Measurements from ENCODE around the gene ABCB11. TPM values are rescaled to one million over a fixed set of nuclear protein-coding genes. Genes with fewer than 3 reads are reported as not detected.
"Not testable (repeated sequence)": the region's sequence is repeated elsewhere in the genome, so short reads cannot be mapped to it uniquely, and the experiment has no call there.

ABCB11 gene
- total RNA-seq, 1 donor from 2014 or later: not detected

GRCh38 chr2:169034984-169035544 lies 3.9 kb upstream of the ABCB11 start:
- Mint-ChIP-seq H3K27me3 (no peaks in the 10 kb centered on the region), H3K27ac (no peak overlapping the region), H3K36me3 (ENCODE audit: low read depth) (no peaks in the 10 kb centered on the region), H3K9me3 (peaks cover 17% of the 10 kb centered on the region), H3K4me3 (no peak overlapping the region), H3K4me1 (peaks cover 5% of the 10 kb centered on the region)
- DNase-seq: no peak
- intact Hi-C loops (cut with micrococcal nuclease): loop anchor here (5.0 kb wide), 1 partner anchor 72 kb away; no protein-coding TSS in a partner anchor

- Mint-ChIP-seq H3K4me3 (no peak overlapping the region), H3K27ac (no peak overlapping the region), H3K36me3 (ENCODE audit: low read depth) (no peaks in the 10 kb centered on the region), H3K27me3 (no peaks in the 10 kb centered on the region), H3K4me1 (peaks cover 5% of the 10 kb centered on the region), H3K9me3 (peaks cover 17% of the 10 kb centered on the region)
- intact Hi-C loops (cut with micrococcal nuclease): no loop called here
- DNase-seq: no peak
Observed at GRCh38 chr2:169034256-169034655, 3.1 kb upstream of the ABCB11 start.

- DNase-seq: no peak
- no peak overlapping the region for H3K27ac Mint-ChIP-seq
Observed at GRCh38 chr2:169029341-169029740, 1.8 kb downstream of the ABCB11 start.

GRCh38 chr2:169027234-169027633 lies 3.9 kb downstream of the ABCB11 start:
- intact Hi-C loops (cut with micrococcal nuclease): no loop called here
- Mint-ChIP-seq H3K4me3 (no peak overlapping the region), H3K4me1 (peaks cover 7% of the 10 kb centered on the region), H3K9me3 (no peaks in the 10 kb centered on the region), H3K36me3 (ENCODE audit: low read depth) (no peaks in the 10 kb centered on the region), H3K27me3 (peaks cover 2% of the 10 kb centered on the region), H3K27ac (no peak overlapping the region)
- DNase-seq: no peak

More at GRCh38 chr2:169029341-169029740, 1.8 kb downstream of the ABCB11 start:
- H3K4me3 Mint-ChIP-seq: no peak overlapping the region
- peaks cover 7% of the 10 kb centered on the region for H3K4me1 Mint-ChIP-seq
- H3K27me3 Mint-ChIP-seq: no peaks in the 10 kb centered on the region
- intact Hi-C loops (cut with micrococcal nuclease): no loop called here
- peaks cover 8% of the 10 kb centered on the region for H3K9me3 Mint-ChIP-seq
- H3K36me3 Mint-ChIP-seq (ENCODE audit: low read depth): no peaks in the 10 kb centered on the region

- Mint-ChIP-seq H3K4me1 (peaks cover 7% of the 10 kb centered on the region), H3K27ac (no peak overlapping the region), H3K36me3 (ENCODE audit: low read depth) (no peaks in the 10 kb centered on the region), H3K9me3 (no peaks in the 10 kb centered on the region), H3K4me3 (no peak overlapping the region), H3K27me3 (peaks cover 2% of the 10 kb centered on the region)
- intact Hi-C loops (cut with micrococcal nuclease): no loop called here
- no peak for DNase-seq
Observed at GRCh38 chr2:169026056-169026455, 5.1 kb downstream of the ABCB11 start.

- DNase-seq: no peak
- Mint-ChIP-seq H3K27ac (no peak overlapping the region), H3K9me3 (no peaks in the 10 kb centered on the region), H3K4me3 (no peak overlapping the region), H3K27me3 (peaks cover 4% of the 10 kb centered on the region), H3K36me3 (ENCODE audit: low read depth) (no peaks in the 10 kb centered on the region), H3K4me1 (peaks cover 7% of the 10 kb centered on the region)
- intact Hi-C loops (cut with micrococcal nuclease): no loop called here
Observed at GRCh38 chr2:169023161-169023560, 8.0 kb downstream of the ABCB11 start.

GRCh38 chr2:169018390-169018789 lies 12.7 kb downstream of the ABCB11 start:
- intact Hi-C loops (cut with micrococcal nuclease): no loop called here

GRCh38 chr2:169015943-169016342 lies 15.2 kb downstream of the ABCB11 start:
- H3K4me1 Mint-ChIP-seq: peaks cover 2% of the 10 kb centered on the region
- peaks cover 5% of the 10 kb centered on the region for H3K9me3 Mint-ChIP-seq
- intact Hi-C loops (cut with micrococcal nuclease): no loop called here
- H3K27ac Mint-ChIP-seq: no peak overlapping the region
- no peaks in the 10 kb centered on the region for H3K36me3 Mint-ChIP-seq (ENCODE audit: low read depth)
- H3K4me3 Mint-ChIP-seq: no peak overlapping the region
- no peak for DNase-seq
- H3K27me3 Mint-ChIP-seq: peaks cover 2% of the 10 kb centered on the region

More at GRCh38 chr2:169018390-169018789, 12.7 kb downstream of the ABCB11 start:
- DNase-seq: no peak
- H3K27ac Mint-ChIP-seq: no peak overlapping the region
- H3K9me3 Mint-ChIP-seq: peaks cover 5% of the 10 kb centered on the region
- H3K4me1 Mint-ChIP-seq: no peaks in the 10 kb centered on the region
- H3K36me3 Mint-ChIP-seq (ENCODE audit: low read depth): no peaks in the 10 kb centered on the region
- H3K4me3 Mint-ChIP-seq: no peak overlapping the region
- peaks cover 4% of the 10 kb centered on the region for H3K27me3 Mint-ChIP-seq

GRCh38 chr2:169014780-169015179 lies 16.3 kb downstream of the ABCB11 start:
- intact Hi-C loops (cut with micrococcal nuclease): no loop called here
- Mint-ChIP-seq H3K27ac (no peak overlapping the region), H3K4me1 (peaks cover 2% of the 10 kb centered on the region), H3K4me3 (no peak overlapping the region), H3K27me3 (peaks cover 2% of the 10 kb centered on the region), H3K36me3 (ENCODE audit: low read depth) (no peaks in the 10 kb centered on the region), H3K9me3 (peaks cover 5% of the 10 kb centered on the region)
- no peak for DNase-seq

GRCh38 chr2:169013628-169014026 lies 17.5 kb downstream of the ABCB11 start:
- intact Hi-C loops (cut with micrococcal nuclease): loop anchor here (2.0 kb wide), 1 partner anchor 59 kb away; no protein-coding TSS in a partner anchor
- no peak overlapping the region for H3K27ac Mint-ChIP-seq
- no peaks in the 10 kb centered on the region for H3K27me3 Mint-ChIP-seq
- H3K4me3 Mint-ChIP-seq: no peak overlapping the region
- DNase-seq: no peak
- H3K9me3 Mint-ChIP-seq: peaks cover 5% of the 10 kb centered on the region
- H3K36me3 Mint-ChIP-seq (ENCODE audit: low read depth): no peaks in the 10 kb centered on the region
- peaks cover 2% of the 10 kb centered on the region for H3K4me1 Mint-ChIP-seq

GRCh38 chr2:169012812-169013627 lies 18.1 kb downstream of the ABCB11 start:
- Mint-ChIP-seq H3K27ac (peak overlapping the region; percentile 56), H3K4me1 (peaks cover 5% of the 10 kb centered on the region), H3K27me3 (no peaks in the 10 kb centered on the region), H3K4me3 (no peak overlapping the region), H3K36me3 (ENCODE audit: low read depth) (peaks cover 2% of the 10 kb centered on the region), H3K9me3 (peaks cover 5% of the 10 kb centered on the region)
- no peak for DNase-seq
- intact Hi-C loops (cut with micrococcal nuclease): loop anchor here (2.0 kb wide), 1 partner anchor 60 kb away; no protein-coding TSS in a partner anchor

- H3K27ac Mint-ChIP-seq; DNase-seq; H3K27me3 Mint-ChIP-seq; H3K4me3 Mint-ChIP-seq; H3K36me3 Mint-ChIP-seq (ENCODE audit: low read depth); H3K4me1 Mint-ChIP-seq; H3K9me3 Mint-ChIP-seq: not testable (repeated sequence)
- intact Hi-C loops (cut with micrococcal nuclease): loop anchor here (2.0 kb wide), 1 partner anchor 61 kb away; no protein-coding TSS in a partner anchor
Observed at GRCh38 chr2:169012191-169012792, 18.8 kb downstream of the ABCB11 start.

- DNase-seq: no peak
- H3K4me3 Mint-ChIP-seq: no peak overlapping the region
- peaks cover 5% of the 10 kb centered on the region for H3K9me3 Mint-ChIP-seq
- no peaks in the 10 kb centered on the region for H3K27me3 Mint-ChIP-seq
- peaks cover 6% of the 10 kb centered on the region for H3K4me1 Mint-ChIP-seq
- no peak overlapping the region for H3K27ac Mint-ChIP-seq
- peaks cover 2% of the 10 kb centered on the region for H3K36me3 Mint-ChIP-seq (ENCODE audit: low read depth)
- intact Hi-C loops (cut with micrococcal nuclease): loop anchor here (2.0 kb wide), 1 partner anchor 61 kb away; no protein-coding TSS in a partner anchor
Observed at GRCh38 chr2:169011698-169012097, 19.4 kb downstream of the ABCB11 start.
